Endothelial cell of coronary artery (primary cell): ENCODE results near the gene PLCB1. TPM values are rescaled to one million over a fixed set of nuclear protein-coding genes. Genes with fewer than 3 reads are reported as not detected.

Experiments used
- total RNA-seq: library from RNA; depleted of rRNA; stranded (reverse); fragments of >200 nt; gene quantifications from 2 replicates; pipeline ENCODE4 v1.2.3, GENCODE V29; 2014

PLCB1 gene
- total RNA-seq: 15.1 and 16.5 TPM in 2 replicates

GRCh38 chr20:8131598-8132483, at the start of gene PLCB1:
Gene PLCB1 (plus strand): TSS chr20:8132266. CDS start chr20:8132652, 386 bp downstream.

Other genes with a start within 250 kb of the PLCB1 start
- gene HAO1, start 191.8 kb upstream of the PLCB1 start, total RNA-seq: not detected in 2 replicates
- gene TMX4, start 112.5 kb upstream of the PLCB1 start, total RNA-seq: 10.7 and 12.7 TPM in 2 replicates